ENCODE data around the gene OASL.

Gene OASL

GRCh38 chr12:120992989-120993388 is 46.1 kb downstream of the OASL start:
- Histone ChIP-seq H3K79me2 (ENCODE audit: control insufficient read depth, insufficient read depth, low read length, poor library complexity) (no peaks in the 10 kb centered on the region), H2BK5ac (ENCODE audit: low read depth, low read length, poor library complexity) (no peak overlapping the region), H2AFZ (ENCODE audit: insufficient read depth, low read length, poor library complexity) (no peak overlapping the region), H3K9me3 (ENCODE audit: insufficient read depth, low read depth, low read length) (peaks cover 9% of the 10 kb centered on the region), H3K27me3 (ENCODE audit: insufficient read depth, low read length) (no peaks in the 10 kb centered on the region), H2BK12ac (ENCODE audit: low read length) (no peak overlapping the region), H3K14ac (ENCODE audit: low read length) (no peak overlapping the region), H4K12ac (ENCODE audit: low read depth, low read length) (no peak overlapping the region), H4K91ac (ENCODE audit: low read depth, low read length) (no peak overlapping the region), H3K4me3 (ENCODE audit: low read depth, low read length) (no peak overlapping the region), H3K9ac (ENCODE audit: low read length) (no peak overlapping the region), H3K23ac (ENCODE audit: low read length) (no peak overlapping the region), H3K18ac (ENCODE audit: low read length) (no peak overlapping the region), H4K8ac (ENCODE audit: low read depth, low read length) (no peak overlapping the region), H2AK5ac (ENCODE audit: low read length) (no peak overlapping the region), H3K36me3 (ENCODE audit: control insufficient read depth in 1 of 2, insufficient read depth in 2 of 2, low read length in 2 of 2) (no peaks in the 10 kb centered on the region), H3K4me2 (ENCODE audit: low read length) (no peak overlapping the region), H2BK120ac (ENCODE audit: insufficient read depth, low read length, poor library complexity) (no peak overlapping the region), H3K4me1 (ENCODE audit: control insufficient read depth in 1 of 2, insufficient read depth in 2 of 2, low read length in 2 of 2) (no peaks in the 10 kb centered on the region), H3K4ac (ENCODE audit: low read depth, low read length) (no peak overlapping the region), H3K79me1 (ENCODE audit: low read length) (no peaks in the 10 kb centered on the region), H3K27ac (ENCODE audit: low read depth, low read length) (no peak overlapping the region)
- no peak for DNase-seq
- WGBS (ENCODE audit: extremely low coverage, insufficient coverage, insufficient read length): no CpG with 5 or more reads among the region's 1 CpG

GRCh38 chr12:120991965-120992364 is 47.1 kb downstream of the OASL start:
- Histone ChIP-seq H3K79me1 (ENCODE audit: low read length) (no peaks in the 10 kb centered on the region), H3K4ac (ENCODE audit: low read depth, low read length) (no peak overlapping the region), H3K79me2 (ENCODE audit: control insufficient read depth, insufficient read depth, low read length, poor library complexity) (no peaks in the 10 kb centered on the region), H4K8ac (ENCODE audit: low read depth, low read length) (no peak overlapping the region), H3K14ac (ENCODE audit: low read length) (no peak overlapping the region), H3K23ac (ENCODE audit: low read length) (no peak overlapping the region), H2AK5ac (ENCODE audit: low read length) (no peak overlapping the region), H3K36me3 (ENCODE audit: control insufficient read depth in 1 of 2, insufficient read depth in 2 of 2, low read length in 2 of 2) (no peaks in the 10 kb centered on the region), H3K9ac (ENCODE audit: low read length) (no peak overlapping the region), H3K4me3 (ENCODE audit: low read depth, low read length) (no peak overlapping the region), H3K27ac (ENCODE audit: low read depth, low read length) (no peak overlapping the region), H3K9me3 (ENCODE audit: insufficient read depth, low read depth, low read length) (peaks cover 9% of the 10 kb centered on the region), H4K12ac (ENCODE audit: low read depth, low read length) (no peak overlapping the region), H4K91ac (ENCODE audit: low read depth, low read length) (no peak overlapping the region), H3K27me3 (ENCODE audit: insufficient read depth, low read length) (no peaks in the 10 kb centered on the region), H3K4me2 (ENCODE audit: low read length) (no peak overlapping the region), H2BK5ac (ENCODE audit: low read depth, low read length, poor library complexity) (no peak overlapping the region), H2AFZ (ENCODE audit: insufficient read depth, low read length, poor library complexity) (no peak overlapping the region), H2BK12ac (ENCODE audit: low read length) (no peak overlapping the region), H3K18ac (ENCODE audit: low read length) (no peak overlapping the region), H3K4me1 (ENCODE audit: control insufficient read depth in 1 of 2, insufficient read depth in 2 of 2, low read length in 2 of 2) (no peaks in the 10 kb centered on the region), H2BK120ac (ENCODE audit: insufficient read depth, low read length, poor library complexity) (no peak overlapping the region)
- no peak for DNase-seq

- Histone ChIP-seq H4K91ac (ENCODE audit: low read depth, low read length) (no peak overlapping the region), H3K9ac (ENCODE audit: low read length) (no peak overlapping the region), H3K9me3 (ENCODE audit: insufficient read depth, low read depth, low read length) (peaks cover 9% of the 10 kb centered on the region), H2AFZ (ENCODE audit: insufficient read depth, low read length, poor library complexity) (no peak overlapping the region), H3K4me1 (ENCODE audit: control insufficient read depth in 1 of 2, insufficient read depth in 2 of 2, low read length in 2 of 2) (no peaks in the 10 kb centered on the region), H2BK120ac (ENCODE audit: insufficient read depth, low read length, poor library complexity) (no peak overlapping the region), H3K18ac (ENCODE audit: low read length) (no peak overlapping the region), H2BK12ac (ENCODE audit: low read length) (no peak overlapping the region), H3K36me3 (ENCODE audit: control insufficient read depth in 1 of 2, insufficient read depth in 2 of 2, low read length in 2 of 2) (no peaks in the 10 kb centered on the region), H3K14ac (ENCODE audit: low read length) (no peak overlapping the region), H3K79me2 (ENCODE audit: control insufficient read depth, insufficient read depth, low read length, poor library complexity) (no peaks in the 10 kb centered on the region), H4K8ac (ENCODE audit: low read depth, low read length) (no peak overlapping the region), H2BK5ac (ENCODE audit: low read depth, low read length, poor library complexity) (no peak overlapping the region), H3K4ac (ENCODE audit: low read depth, low read length) (no peak overlapping the region), H3K79me1 (ENCODE audit: low read length) (no peaks in the 10 kb centered on the region), H2AK5ac (ENCODE audit: low read length) (no peak overlapping the region), H3K4me2 (ENCODE audit: low read length) (no peak overlapping the region), H3K27me3 (ENCODE audit: insufficient read depth, low read length) (no peaks in the 10 kb centered on the region), H3K23ac (ENCODE audit: low read length) (no peak overlapping the region), H3K27ac (ENCODE audit: low read depth, low read length) (no peak overlapping the region), H4K12ac (ENCODE audit: low read depth, low read length) (no peak overlapping the region), H3K4me3 (ENCODE audit: low read depth, low read length) (no peak overlapping the region)
- WGBS (ENCODE audit: extremely low coverage, insufficient coverage, insufficient read length): no CpG with 5 or more reads among the region's 2 CpGs
- DNase-seq: no peak
Measured at GRCh38 chr12:120990487-120991055, 48.5 kb downstream of the OASL start.

GRCh38 chr12:120989687-120990086 is 49.4 kb downstream of the OASL start:
- Histone ChIP-seq H3K4me2 (ENCODE audit: low read length) (no peak overlapping the region), H3K9ac (ENCODE audit: low read length) (no peak overlapping the region)
- no CpG with 5 or more reads among the region's 3 CpGs for WGBS (ENCODE audit: extremely low coverage, insufficient coverage, insufficient read length)

More at GRCh38 chr12:120989687-120990086, 49.4 kb downstream of the OASL start:
- Histone ChIP-seq H3K27ac (ENCODE audit: low read depth, low read length) (no peak overlapping the region), H2BK12ac (ENCODE audit: low read length) (no peak overlapping the region), H3K4ac (ENCODE audit: low read depth, low read length) (no peak overlapping the region), H3K27me3 (ENCODE audit: insufficient read depth, low read length) (no peaks in the 10 kb centered on the region), H4K12ac (ENCODE audit: low read depth, low read length) (no peak overlapping the region), H3K79me1 (ENCODE audit: low read length) (no peaks in the 10 kb centered on the region), H2AFZ (ENCODE audit: insufficient read depth, low read length, poor library complexity) (no peak overlapping the region), H4K8ac (ENCODE audit: low read depth, low read length) (no peak overlapping the region), H2BK120ac (ENCODE audit: insufficient read depth, low read length, poor library complexity) (no peak overlapping the region), H3K79me2 (ENCODE audit: control insufficient read depth, insufficient read depth, low read length, poor library complexity) (no peaks in the 10 kb centered on the region), H3K23ac (ENCODE audit: low read length) (no peak overlapping the region), H3K4me1 (ENCODE audit: control insufficient read depth in 1 of 2, insufficient read depth in 2 of 2, low read length in 2 of 2) (no peaks in the 10 kb centered on the region), H4K91ac (ENCODE audit: low read depth, low read length) (no peak overlapping the region), H2BK5ac (ENCODE audit: low read depth, low read length, poor library complexity) (no peak overlapping the region), H3K9me3 (ENCODE audit: insufficient read depth, low read depth, low read length) (peaks cover 9% of the 10 kb centered on the region), H2AK5ac (ENCODE audit: low read length) (no peak overlapping the region), H3K4me3 (ENCODE audit: low read depth, low read length) (no peak overlapping the region), H3K36me3 (ENCODE audit: control insufficient read depth in 1 of 2, insufficient read depth in 2 of 2, low read length in 2 of 2) (no peaks in the 10 kb centered on the region), H3K18ac (ENCODE audit: low read length) (no peak overlapping the region), H3K14ac (ENCODE audit: low read length) (no peak overlapping the region)
- DNase-seq: no peak

Measured in trophoblast cell (in vitro differentiated cells and primary cell).